T-helper 2 cell (primary cell): ENCODE results near the gene ADRB2.
"Not testable (repeated sequence)": the region's sequence is repeated elsewhere in the genome, so short reads cannot be mapped to it uniquely, and the experiment has no call there.

Source experiments
- DNase-seq, 5 experiments: peaks; one replicate each; pipeline versions ENCODE4 v3.0.0 to v3.0.0-alpha.2; 2012 to 2022

The ADRB2 gene

GRCh38 chr5:148856009-148856367 is 29.6 kb downstream of the ADRB2 start:
- no peak for DNase-seq

- no peak for DNase-seq
Measured at GRCh38 chr5:148856424-148856823, 30.0 kb downstream of the ADRB2 start.

- DNase-seq = no peak
Measured at GRCh38 chr5:148857474-148857873, 31.1 kb downstream of the ADRB2 start.

- DNase-seq = no peak
Measured at GRCh38 chr5:148858106-148858505, 31.7 kb downstream of the ADRB2 start.

GRCh38 chr5:148858547-148858946 is 32.1 kb downstream of the ADRB2 start:
- no peak for DNase-seq

- no peak for DNase-seq
Measured at GRCh38 chr5:148859703-148860102, 33.3 kb downstream of the ADRB2 start.

GRCh38 chr5:148860599-148860998 is 34.2 kb downstream of the ADRB2 start:
- DNase-seq = no peak

- DNase-seq = no peak
Measured at GRCh38 chr5:148861088-148861487, 34.7 kb downstream of the ADRB2 start.

GRCh38 chr5:148861696-148862095 is 35.3 kb downstream of the ADRB2 start:
- DNase-seq = no peak

GRCh38 chr5:148864113-148864841 is 37.9 kb downstream of the ADRB2 start:
- DNase-seq = no peak

GRCh38 chr5:148866024-148866423 is 39.6 kb downstream of the ADRB2 start:
- no peak for DNase-seq

GRCh38 chr5:148873120-148873519 is 46.7 kb downstream of the ADRB2 start:
- DNase-seq = no peak

- no peak for DNase-seq
Measured at GRCh38 chr5:148873690-148874485, 47.5 kb downstream of the ADRB2 start.

- DNase-seq = no peak
Measured at GRCh38 chr5:148875205-148875875, 48.9 kb downstream of the ADRB2 start.

- not testable (repeated sequence) for DNase-seq
Measured at GRCh38 chr5:148877436-148877835, 51.0 kb downstream of the ADRB2 start.
